Esophagus muscularis mucosa (tissue), 3 donors: Measurements from ENCODE around the gene FAAP20.

Experiments used
- EP300 ChIP-seq: sonication (generic); formaldehyde crosslinking; IDR thresholded peaks from one replicate; pipeline ENCODE4 v1.6.1; 2017; ENCODE audit warnings: antibody characterized with exemption
- POLR2A ChIP-seq: fragments of 450-650 bp; IDR thresholded peaks from one replicate; pipeline ENCODE4 v1.6.1; 2017; ENCODE audit warnings: antibody characterized with exemption, moderate library complexity, mild to moderate bottlenecking, low read depth
- POLR2AphosphoS5 ChIP-seq, 2 donors: sonication (generic); formaldehyde crosslinking; IDR thresholded peaks; one replicate each; pipeline ENCODE4 v1.6.1; 2017; ENCODE audit warnings: antibody characterized with exemption in 2 of 2

- no peak for TF ChIP-seq EP300
- no peak for TF ChIP-seq POLR2AphosphoS5 (IDR thresholded peaks at IDR 0.05)
- TF ChIP-seq POLR2A = no peak
These were observed 874 bp downstream of the FAAP20 start for GRCh38 chr1:2193514-2194281.
